Panc1 (cell line): ENCODE results near the gene LIPC. TPM values are rescaled to one million over a fixed set of nuclear protein-coding genes. Genes with fewer than 3 reads are reported as not detected.

Source experiments
- ATAC-seq: fragments of 200-7000 bp; cut with Tn5 transposase; 2 replicates; pipeline ENCODE4 v1.9.1; 2020; ENCODE audit warnings: mild to moderate bottlenecking, moderate library complexity
- BruUV-seq: library from RNA; stranded (reverse); fragments of 400-500 nt; replicated peaks from 2 replicates; lab custom pipeline; 2021; lab: Mats Ljungman, UMichigan
- CTCF ChIA-PET: fragments of 300-600 bp; sonication (Branson Sonifier 250); formaldehyde crosslinking; loops from one replicate; lab custom pipeline; 2022; ENCODE audit warnings: antibody characterized with exemption; lab: Charles Lee
- POLR2A ChIA-PET: fragments of 300-600 bp; sonication (Branson Sonifier 250); formaldehyde crosslinking; loops from one replicate; lab custom pipeline; 2022; ENCODE audit warnings: antibody characterized with exemption; lab: Charles Lee
- DNase-seq: peaks from one replicate; pipeline ENCODE4 v3.0.0-alpha.2; 2010; ENCODE audit warnings: low read depth, low spot score
- H3K27ac ChIP-seq: 2 replicates; pipeline ENCODE4 v1.5.1; 2011; ENCODE audit warnings: mild to moderate bottlenecking, low read length, inconsistent platforms
- H3K27me3 ChIP-seq: fragments of 200-500 bp; sonication (Bioruptor generic); 2 replicates; pipeline ENCODE4 v1.6.0; 2014; ENCODE audit warnings: low read length, inconsistent platforms; ENCODE audit not compliant: control insufficient read depth, insufficient read depth
- H3K36me3 ChIP-seq: fragments of 200-500 bp; sonication (Bioruptor generic); 2 replicates; pipeline ENCODE4 v1.5.1; 2014; ENCODE audit warnings: inconsistent platforms, mild to moderate bottlenecking, low read length, moderate library complexity; ENCODE audit not compliant: control insufficient read depth, insufficient read depth
- H3K4me1 ChIP-seq: 2 replicates; pipeline ENCODE4 v1.5.1; 2011; ENCODE audit warnings: inconsistent platforms, mild to moderate bottlenecking, low read length, moderate library complexity; ENCODE audit not compliant: control insufficient read depth, insufficient read depth
- H3K4me3 ChIP-seq, 2 experiments: 2 replicates each; pipeline ENCODE4 v1.5.1; 2011 to 2012; ENCODE audit warnings: low read depth in 2 of 2, low read length in 2 of 2, mild to moderate bottlenecking in 2 of 2, inconsistent platforms in 1 of 2, moderate library complexity in 1 of 2
- H3K9me3 ChIP-seq: fragments of 200-500 bp; sonication (Bioruptor generic); 2 replicates; pipeline ENCODE4 v1.5.1; 2014; ENCODE audit warnings: low read depth, mild to moderate bottlenecking, inconsistent platforms, low read length, moderate library complexity; ENCODE audit not compliant: control insufficient read depth, insufficient read depth
- CTCF ChIP-seq: fragments of 450-650 bp; IDR thresholded peaks from 2 replicates; pipeline ENCODE4 v1.5.1; 2017; ENCODE audit warnings: mild to moderate bottlenecking
- POLR2AphosphoS5 ChIP-seq: IDR thresholded peaks from 2 replicates; pipeline ENCODE4 v1.6.1; 2012; ENCODE audit warnings: mild to moderate bottlenecking, low read depth, low read length, moderate library complexity
- REST ChIP-seq, 2 experiments: IDR thresholded peaks; 2 replicates each; pipeline ENCODE4 v1.6.1; 2011 to 2012; ENCODE audit warnings: low read depth in 2 of 2, control low read depth in 1 of 2, low read length in 1 of 2, mild to moderate bottlenecking in 1 of 2, moderate library complexity in 1 of 2; ENCODE audit not compliant: insufficient read depth in 1 of 2
- SIN3A ChIP-seq: IDR thresholded peaks from 2 replicates; pipeline ENCODE4 v1.6.1; 2012; ENCODE audit warnings: low read depth, mild to moderate bottlenecking, low read length, moderate library complexity, borderline replicate concordance; ENCODE audit not compliant: insufficient read depth
- TCF7L2 ChIP-seq: IDR thresholded peaks from 2 replicates; pipeline ENCODE4 v1.6.1; 2011; ENCODE audit warnings: mild to moderate bottlenecking, low read depth, low read length, inconsistent platforms
- in situ Hi-C: cut with HindIII; loops from 2 replicates; pipeline ENCODE4 v1.10.0; 2016; ENCODE audit warnings: low sequenced_read_pairs, low pct_unique_long_range_greater_than_20kb
- intact Hi-C: fragments of 100-400 bp; cut with micrococcal nuclease; formaldehyde crosslinking; loops from one replicate; pipeline ENCODE4 v1.10.0; 2022; ENCODE audit not compliant: unreplicated experiment
- total RNA-seq: library from RNA; stranded (reverse); gene quantifications from one replicate; pipeline ENCODE4 v1.2.1, GENCODE V29; 2021; ENCODE audit not compliant: unreplicated experiment

Gene LIPC
- total RNA-seq, 1 experiment from 2014 or later: not detected

GRCh38 chr15:58538225-58538727 lies 106.5 kb downstream of the LIPC start:
- Histone ChIP-seq H3K4me3 (no peak overlapping the region), H3K36me3 (no peaks in the 10 kb centered on the region), H3K27me3 (no peaks in the 10 kb centered on the region; the same call in 1 of the 2 replicates), H3K9me3 (no peaks in the 10 kb centered on the region), H3K4me1 (no peaks in the 10 kb centered on the region), H3K27ac (no peak overlapping the region)
- TF ChIP-seq POLR2AphosphoS5: no peak
- no peak for TF ChIP-seq REST (IDR thresholded peaks at IDR 0.05; ENCODE audit: insufficient read depth in 1 of 2, low read depth in 2 of 2, low read length in 1 of 2)
- no peak for TF ChIP-seq CTCF
- no peak for TF ChIP-seq TCF7L2
- no peak for TF ChIP-seq SIN3A
- no peak for DNase-seq
- in situ Hi-C loops: no loop called here
- CTCF ChIA-PET: no interaction called here
- no peak for ATAC-seq
- intact Hi-C loops: no loop called here
- no TSS peak for BruUV-seq
- POLR2A ChIA-PET: no interaction called here

- no peak for ATAC-seq
- H3K36me3 ChIP-seq: no peaks in the 10 kb centered on the region
- no peak for TF ChIP-seq REST (IDR thresholded peaks at IDR 0.05; ENCODE audit: insufficient read depth in 1 of 2, low read depth in 2 of 2, low read length in 1 of 2)
- H3K27me3 ChIP-seq: no peaks in the 10 kb centered on the region; the same call in 1 of the 2 replicates
- intact Hi-C loops (no loop called here), in situ Hi-C loops (no loop called here)
- no peaks in the 10 kb centered on the region for H3K9me3 ChIP-seq
- ChIA-PET CTCF (no interaction called here), POLR2A (no interaction called here)
- no peak overlapping the region for H3K4me3 ChIP-seq
- H3K4me1 ChIP-seq: no peaks in the 10 kb centered on the region
- no TSS peak for BruUV-seq
- no peak overlapping the region for H3K27ac ChIP-seq
- DNase-seq: no peak
These were observed 107.1 kb downstream of the LIPC start for GRCh38 chr15:58538901-58539300.
